Stimulated activated CD4-positive, alpha-beta T cell treated with anti-CD3 and anti-CD28 coated beads, Interleukin-15, amount 100 ng/mL, for 24 hours (primary cell): ENCODE results near the gene PIGQ.
"Not testable (repeated sequence)": the region's sequence is repeated elsewhere in the genome, so short reads cannot be mapped to it uniquely, and the experiment has no call there.

ENCODE experiments used
- DNase-seq: peaks from one replicate; pipeline ENCODE4 v3.0.0-alpha.2; 2020

Gene PIGQ

DNA sequence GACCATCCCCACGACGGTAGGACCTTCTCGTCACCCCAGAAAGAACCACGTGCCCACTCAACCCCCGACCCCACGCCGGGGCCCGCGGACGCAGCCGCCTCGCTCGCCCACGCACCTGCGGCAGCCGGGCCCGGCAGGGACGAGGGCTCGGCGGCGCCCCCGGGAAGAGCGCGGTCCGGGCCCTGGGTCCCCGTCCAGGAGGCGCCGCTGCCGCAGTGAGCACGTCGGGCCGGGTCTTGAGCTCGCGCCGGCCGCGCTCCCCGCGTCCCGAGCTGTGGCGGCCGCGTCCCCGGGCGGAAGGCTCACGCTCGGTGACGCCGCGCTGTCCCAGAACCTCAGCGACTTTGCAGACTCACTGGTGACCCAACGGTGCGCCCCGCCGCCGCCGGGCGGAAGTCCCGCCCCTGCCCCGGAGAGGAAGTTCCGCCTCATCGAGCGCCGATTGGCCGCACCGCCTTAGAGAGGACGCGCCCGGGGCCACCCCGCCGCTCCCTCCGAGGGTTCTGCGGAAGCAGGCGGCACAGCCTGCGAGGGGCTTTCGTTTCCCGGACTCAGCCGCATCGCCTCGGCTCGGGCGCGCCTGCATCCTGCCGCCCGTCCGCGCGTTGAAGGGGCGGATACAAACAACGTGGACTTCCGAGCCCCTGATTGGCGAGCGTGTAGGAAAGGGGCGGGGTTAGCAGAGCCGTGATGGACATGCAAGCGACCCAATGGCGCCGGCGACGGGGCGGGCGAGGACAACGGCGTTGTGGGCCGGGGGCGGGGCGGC, 19.3 kb downstream of the PIGQ start:
- peak; percentile 97 for DNase-seq

- peak; percentile 99 for DNase-seq
These were observed 20.0 kb downstream of the PIGQ start, which contains the start of gene RAB40C for GRCh38 chr16:589658-590187. Gene RAB40C, plus strand, starts transcription at chr16:590066. Its CDS starts 226 bp downstream, at chr16:590292.

DNA sequence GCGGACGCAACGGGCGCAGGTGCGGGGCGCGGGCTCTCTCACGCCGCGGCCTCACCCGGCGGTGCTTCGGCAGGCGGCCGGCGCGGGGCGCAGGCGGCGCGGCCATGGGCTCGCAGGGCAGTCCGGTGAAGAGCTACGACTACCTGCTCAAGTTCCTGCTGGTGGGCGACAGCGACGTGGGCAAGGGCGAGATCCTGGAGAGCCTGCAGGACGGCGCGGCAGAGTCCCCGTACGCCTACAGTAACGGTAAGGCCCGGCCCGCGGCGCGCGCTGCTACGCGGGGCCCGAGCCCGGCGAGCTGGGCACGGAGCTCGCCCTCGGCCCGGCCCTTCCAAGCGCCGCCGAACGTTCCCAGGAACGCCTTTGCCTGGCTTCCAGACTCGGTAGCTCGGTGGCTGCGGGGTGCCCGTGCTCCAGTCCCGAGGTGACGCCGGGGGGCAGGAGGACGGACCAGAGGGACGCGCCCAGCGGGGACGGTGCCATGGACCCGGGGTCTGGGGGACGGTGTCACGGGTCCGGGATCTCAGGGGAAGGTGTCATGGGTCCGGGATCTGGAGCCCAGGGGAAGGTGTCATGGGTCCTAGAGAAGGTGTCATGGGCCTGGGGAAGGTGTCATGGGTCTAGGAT, 20.5 kb downstream of the PIGQ start:
- no peak for DNase-seq

- DNase-seq, result no peak
These were observed 21.0 kb downstream of the PIGQ start for GRCh38 chr16:590815-591200.

DNA sequence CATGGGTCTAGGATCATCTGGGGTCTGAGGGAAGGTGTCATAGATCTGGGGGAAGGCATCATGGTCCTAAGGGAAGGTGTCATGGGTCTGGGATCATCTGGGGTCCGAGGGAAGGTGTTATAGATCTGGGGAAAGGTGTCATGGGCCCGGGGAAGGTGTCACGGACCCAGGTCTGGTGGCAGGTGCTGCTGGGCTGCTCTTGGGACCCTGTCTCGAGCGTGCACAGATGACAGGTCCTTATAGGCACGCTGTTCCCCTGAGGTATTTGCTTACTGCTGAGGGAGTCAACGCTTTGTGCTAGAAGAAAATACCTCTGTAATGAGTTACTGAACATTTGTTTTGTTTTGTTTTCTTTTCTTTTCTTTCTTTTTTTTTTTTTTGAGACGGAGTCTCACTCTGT, 21.5 kb downstream of the PIGQ start:
- no peak for DNase-seq

DNA sequence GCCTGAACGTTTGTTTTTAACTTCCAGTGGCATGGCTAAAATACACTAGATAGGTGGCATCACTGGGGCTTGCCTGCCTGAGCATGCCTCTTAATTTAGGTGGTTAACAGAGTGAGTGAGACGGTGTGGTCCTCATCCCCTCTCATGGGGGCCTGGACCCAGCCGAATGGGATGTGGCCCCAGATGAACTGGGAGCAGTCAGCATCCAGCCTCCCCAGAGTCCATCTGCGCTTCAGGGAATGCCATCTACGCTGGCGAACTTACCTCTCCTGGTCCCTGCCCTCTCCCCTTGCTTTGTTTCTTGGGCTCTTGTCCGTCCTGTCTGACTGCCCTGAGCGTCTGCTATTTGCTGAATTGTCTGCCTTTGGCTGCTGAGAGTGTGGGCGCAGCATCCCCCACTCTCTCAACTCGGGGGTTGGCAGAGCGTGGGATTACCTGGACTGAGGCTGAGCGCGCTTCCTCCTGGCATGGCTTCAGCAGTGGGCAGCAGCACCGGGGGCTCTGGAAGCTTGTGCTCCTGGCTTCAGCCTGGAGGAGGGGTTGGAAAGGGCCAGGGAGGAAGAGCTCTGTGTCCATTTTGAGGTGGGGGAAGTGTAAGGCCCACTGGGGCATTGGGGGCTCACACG, 22.2 kb downstream of the PIGQ start:
- DNase-seq, result no peak

- DNase-seq, result no peak
These were observed 22.9 kb downstream of the PIGQ start for GRCh38 chr16:592518-593306.

- no peak for DNase-seq
These were observed 23.6 kb downstream of the PIGQ start for GRCh38 chr16:593406-593805.

DNA sequence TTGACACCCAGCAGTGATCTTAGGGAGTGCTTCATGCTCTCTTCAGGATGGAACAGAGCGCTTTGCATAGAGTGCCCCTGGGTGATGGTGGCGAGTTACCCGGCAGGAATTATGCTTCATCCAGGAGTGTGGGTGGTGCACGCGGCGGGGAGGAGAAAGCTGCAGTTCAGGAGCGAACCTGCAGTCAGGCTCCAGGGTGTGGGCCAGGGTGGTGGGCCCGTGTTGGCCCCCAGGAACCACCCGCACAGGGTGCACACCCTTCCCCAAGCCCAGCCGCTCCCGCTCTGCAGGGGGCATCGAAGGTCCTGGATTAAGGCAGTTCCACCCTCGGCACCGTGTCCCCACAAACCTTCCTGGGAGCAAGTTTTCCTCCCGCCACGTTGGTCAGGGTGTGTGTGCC, 24.0 kb downstream of the PIGQ start:
- no peak for DNase-seq

DNA sequence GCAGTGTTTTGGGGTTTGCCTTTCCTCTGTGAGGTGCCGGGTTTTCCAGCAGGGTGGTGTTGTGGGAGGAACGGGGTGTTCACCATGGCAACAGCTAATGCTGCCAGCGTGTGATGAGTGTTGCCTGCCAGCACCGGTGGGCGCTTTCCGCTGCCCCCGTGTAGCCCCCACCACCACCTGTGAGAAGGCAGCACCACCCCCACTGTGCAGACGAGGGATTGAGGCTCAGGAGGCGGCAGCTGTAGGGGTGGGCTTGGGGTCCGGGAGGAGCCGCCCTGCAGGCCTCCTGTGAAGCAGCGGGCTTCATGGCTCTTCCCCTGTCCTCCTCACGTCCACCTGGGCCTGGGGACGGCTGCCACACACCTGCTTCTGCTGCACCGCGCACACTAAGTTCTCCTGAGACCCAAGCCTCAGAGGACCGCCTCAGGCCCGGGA, 25.3 kb downstream of the PIGQ start:
- no peak for DNase-seq

DNA sequence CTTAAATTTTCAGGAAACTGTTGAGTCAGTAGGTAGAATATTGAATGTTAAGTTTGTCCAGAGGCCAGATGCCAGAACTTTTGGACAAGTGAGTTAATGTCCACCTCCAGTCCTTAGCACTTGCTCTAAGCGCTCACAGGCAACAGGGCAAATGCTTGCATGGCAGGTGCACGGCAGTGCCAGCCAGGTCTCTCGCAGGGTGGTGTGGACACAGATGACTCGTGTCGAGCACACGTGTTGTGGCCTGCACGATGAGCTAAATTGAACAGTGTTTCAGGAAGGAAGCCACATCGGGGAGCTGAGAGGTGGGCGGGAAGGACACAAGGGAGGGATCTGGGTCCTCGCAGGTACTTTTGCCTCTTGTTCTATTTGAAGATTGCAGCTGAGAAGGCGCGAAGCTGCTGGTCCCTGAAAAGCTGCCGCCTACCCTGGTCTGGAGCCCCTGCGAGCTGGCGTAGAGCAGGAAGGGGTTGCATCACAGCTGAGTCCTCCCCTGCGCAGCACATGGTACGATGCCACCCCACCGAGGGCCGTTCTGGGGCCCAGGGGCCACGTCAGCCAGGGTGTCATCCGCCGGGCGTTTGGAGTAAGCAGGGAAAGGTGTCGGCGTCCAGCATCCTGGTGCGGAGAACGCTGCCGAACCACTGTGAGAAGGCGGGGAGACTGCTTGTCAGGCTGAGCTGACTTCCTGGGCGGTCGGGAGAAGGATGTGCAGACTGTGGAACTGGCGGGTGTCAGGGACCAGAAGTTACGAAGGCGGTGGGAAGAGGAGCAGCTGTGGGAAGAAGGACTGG, 26.4 kb downstream of the PIGQ start:
- no peak for DNase-seq

DNA sequence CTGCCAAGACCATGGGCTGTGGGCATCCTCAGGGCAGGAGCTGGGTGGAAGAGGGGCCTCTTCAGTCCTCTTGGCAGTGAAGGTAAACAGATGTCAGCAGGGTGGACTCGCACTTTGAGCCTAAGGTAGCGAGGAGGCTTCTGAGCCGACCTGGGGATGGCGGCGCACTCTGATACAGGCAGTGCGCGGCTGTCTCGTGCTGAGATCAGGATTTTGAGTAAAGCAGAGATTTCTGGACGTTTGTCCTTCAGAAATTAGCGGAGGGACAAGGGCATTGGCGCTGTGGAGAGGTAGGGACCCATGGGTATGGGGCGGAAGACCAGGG, 26.9 kb downstream of the PIGQ start:
- DNase-seq, result no peak

DNA sequence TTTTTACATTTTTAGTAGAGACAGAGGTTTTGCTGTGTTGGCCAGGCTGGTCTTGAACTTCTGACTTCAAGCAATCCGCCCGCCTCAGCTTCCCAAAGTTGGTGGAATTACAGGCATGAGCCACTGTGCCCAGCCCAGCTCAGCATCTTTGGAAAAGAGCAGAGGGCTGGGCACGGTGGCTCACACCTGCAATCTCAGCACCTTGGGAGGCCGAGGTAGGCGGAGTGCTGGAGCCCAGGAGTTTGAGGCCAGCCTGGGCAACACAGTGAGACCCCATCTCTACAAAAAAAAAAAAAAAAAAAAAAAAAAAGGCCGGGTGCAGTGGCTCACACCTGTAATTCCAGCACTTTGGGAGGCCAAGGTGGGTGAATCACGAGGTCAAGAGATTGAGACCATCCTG, 27.9 kb downstream of the PIGQ start:
- not testable (repeated sequence) for DNase-seq

- DNase-seq, result no peak
These were observed 29.3 kb downstream of the PIGQ start for GRCh38 chr16:598823-599739.

DNA sequence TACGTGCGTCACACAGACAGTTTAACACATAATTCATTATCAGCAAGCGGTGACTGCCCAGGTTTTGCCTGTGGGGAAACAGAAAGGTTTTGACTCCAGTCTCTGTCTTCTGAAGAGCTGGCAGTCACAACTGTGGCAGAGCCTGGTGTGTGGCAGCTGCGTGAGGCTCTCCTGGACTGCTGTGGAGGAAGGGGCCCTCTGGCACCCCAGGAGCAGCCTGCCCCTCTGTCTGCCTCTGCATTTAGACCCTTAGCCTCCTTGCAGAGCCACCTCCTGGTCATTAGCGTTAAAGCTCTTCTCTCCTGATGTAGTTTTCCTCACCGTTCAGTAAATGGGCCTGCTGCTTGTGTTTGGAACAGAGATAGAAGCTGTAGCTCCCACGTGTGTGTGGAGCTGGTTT, 31.0 kb downstream of the PIGQ start:
- no peak for DNase-seq

DNA sequence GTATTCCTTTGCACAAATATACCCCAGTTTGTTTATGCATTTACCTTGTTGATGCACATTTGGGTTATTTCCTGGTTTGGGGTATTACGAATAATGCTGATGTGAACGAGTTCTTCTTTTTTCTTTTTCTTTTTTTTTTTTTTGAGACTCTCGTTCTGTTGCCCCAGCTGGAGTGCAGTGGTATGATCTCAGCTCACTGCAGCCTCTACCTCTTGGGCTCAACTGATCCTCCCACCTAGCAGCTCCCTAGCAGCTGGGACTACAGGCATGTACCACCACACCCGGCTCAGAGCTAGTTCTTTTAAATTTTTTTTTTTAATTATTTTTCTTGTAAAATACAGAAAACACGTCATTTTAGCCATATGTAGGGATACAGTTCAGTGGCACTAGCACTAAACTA, 34.2 kb downstream of the PIGQ start:
- DNase-seq, result no peak

GRCh38 chr16:606656-607307, 37.0 kb downstream of the PIGQ start:
- no peak for DNase-seq

DNA sequence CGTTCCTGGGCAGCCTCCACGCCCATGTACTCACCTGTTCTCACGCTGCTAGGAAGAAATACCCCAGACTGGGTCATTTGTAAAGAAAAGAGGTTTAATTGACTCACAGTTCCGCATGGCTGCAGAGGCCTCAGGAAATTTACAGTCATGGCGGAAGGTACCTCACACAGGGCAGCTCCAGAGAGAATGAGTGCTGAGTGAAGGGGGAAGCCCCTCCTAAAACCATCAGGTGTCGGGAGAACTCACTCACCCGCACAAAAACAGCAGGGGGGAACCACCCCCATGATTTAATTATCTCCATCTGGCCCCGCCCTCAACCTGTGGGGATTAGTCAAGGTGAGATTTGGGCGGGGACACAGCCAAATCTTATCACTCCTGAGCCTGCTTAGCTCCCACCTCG, 38.3 kb downstream of the PIGQ start:
- peak; percentile 77 for DNase-seq

DNA sequence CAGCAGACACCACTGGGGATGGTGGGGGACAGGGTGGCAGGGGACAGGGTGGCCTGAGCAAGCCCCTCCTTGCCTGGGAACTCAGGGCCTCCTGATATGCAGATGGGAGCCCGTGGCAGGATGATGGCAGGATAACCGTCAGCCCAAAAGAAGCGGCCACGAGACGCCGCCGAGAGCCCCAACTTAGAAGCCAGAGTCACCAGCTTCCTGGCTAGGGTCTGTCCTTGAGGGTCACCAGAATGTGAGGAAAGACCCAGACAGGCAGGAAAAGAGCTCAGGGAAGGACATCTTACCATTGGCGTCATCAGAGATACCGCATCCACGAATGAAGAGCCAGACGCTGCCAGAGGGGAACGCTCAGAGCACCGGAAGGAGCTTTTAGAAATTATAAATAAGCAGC, 39.5 kb downstream of the PIGQ start:
- no peak for DNase-seq

DNA sequence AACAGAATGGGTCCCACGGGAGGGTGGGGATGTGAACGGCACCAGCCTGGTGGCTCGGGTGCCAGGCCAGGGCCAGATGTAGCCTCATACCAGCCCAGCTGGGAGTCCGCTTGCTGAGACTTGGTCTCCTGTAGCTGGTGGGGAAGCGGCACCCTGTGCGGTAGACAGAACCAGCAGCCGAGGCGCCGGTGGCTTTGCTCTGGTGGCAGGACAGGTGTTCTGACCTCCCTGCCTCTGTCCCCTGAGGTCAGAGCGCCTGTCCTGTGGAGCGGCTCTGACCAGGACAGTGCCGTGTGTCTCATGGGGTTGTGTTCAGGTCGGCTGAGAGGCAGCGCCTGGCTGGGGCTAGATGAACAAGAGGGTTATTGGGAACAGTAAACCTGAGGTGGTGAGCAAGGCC, 40.2 kb downstream of the PIGQ start:
- no peak for DNase-seq
